ENCODE data around the gene IFT22. TPM values are rescaled to one million over a fixed set of nuclear protein-coding genes. Genes with fewer than 3 reads are reported as not detected.
"Not testable (repeated sequence)": the region's sequence is repeated elsewhere in the genome, so short reads cannot be mapped to it uniquely, and the experiment has no call there.

IFT22 gene
- total RNA-seq (2014; rRNA removed; shearing (Covaris generic)), result 29.6 and 33.8 TPM in 2 replicates

DNA sequence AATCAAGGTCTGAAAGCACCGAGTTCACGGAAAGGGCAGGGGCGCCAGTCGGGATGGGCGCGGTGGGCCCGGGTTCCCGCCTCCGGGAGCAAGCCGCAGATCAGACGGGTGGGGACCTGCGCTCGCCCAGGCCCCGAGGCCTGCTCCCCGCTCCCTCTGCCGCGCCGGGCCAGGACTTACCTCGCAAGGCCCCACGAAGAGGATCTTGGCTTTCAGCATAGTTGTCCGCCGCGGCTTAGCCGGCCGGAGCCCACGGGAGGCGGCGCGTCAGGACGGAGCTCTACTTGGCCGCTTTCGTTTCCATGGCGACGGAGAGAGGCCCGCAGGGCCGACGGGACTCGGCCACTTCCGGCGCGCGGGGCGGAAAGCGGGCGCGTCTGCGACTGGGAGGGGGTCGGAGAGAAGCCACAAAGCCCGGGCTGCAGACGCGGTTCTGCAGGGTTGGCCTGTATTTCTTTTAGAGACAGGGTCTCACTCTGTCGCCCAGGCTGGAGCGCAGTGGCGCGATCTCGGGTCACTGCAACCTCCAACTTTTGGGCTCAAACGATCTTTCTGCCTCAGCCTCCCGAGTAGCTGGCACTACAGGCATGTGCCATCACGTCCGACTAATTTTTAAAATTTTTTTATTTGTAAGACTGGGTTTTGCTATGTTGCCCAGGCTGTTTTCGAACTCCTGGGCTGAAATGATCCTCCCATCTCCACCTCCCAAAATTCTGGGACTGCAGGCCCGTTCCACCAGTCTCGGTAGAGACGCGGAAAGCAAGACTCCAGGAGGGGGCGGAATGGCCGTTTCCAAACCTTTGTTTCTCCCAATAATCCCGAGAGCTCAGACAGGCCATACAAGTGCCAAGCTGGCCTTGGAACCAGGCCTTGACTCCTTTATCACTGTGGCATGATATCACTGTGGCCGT is at the start of gene IFT22:
IFT22 (minus strand) TSS at position 322 of the 911 bp plus-strand sequence; CDS start at position 219, 103 bp downstream.
- H3K9me3 ChIP-seq (replicated peaks), result no peaks in the 10 kb centered on the region
- H3K4me1 ChIP-seq, result peaks cover 3% of the 10 kb centered on the region; the same call in 1 of the 2 replicates
- peak; percentile 94 to 95 for DNase-seq
- H3K4me3 ChIP-seq, result peak within 1 kb of the TSS; percentile 84
- H3K36me3 ChIP-seq, result no peaks in the 10 kb centered on the region
- H3K27ac ChIP-seq, result peak within 1 kb of the TSS; percentile 46
- H3K27me3 ChIP-seq, result no peaks in the 10 kb centered on the region

- DNase-seq, result no peak
- Histone ChIP-seq H3K4me3 (no peak overlapping the region), H3K27me3 (no peaks in the 10 kb centered on the region), H3K9me3 (replicated peaks) (0 out of 2 replicates have a peak, but pooled peaks cover 3% of the 10 kb centered on the region), H3K36me3 (no peaks in the 10 kb centered on the region), H3K4me1 (peaks cover 5% of the 10 kb centered on the region), H3K27ac (no peak overlapping the region)
These were observed 49.2 kb upstream of the IFT22 start for GRCh38 chr7:101370836-101371235.

GRCh38 chr7:101368422-101369165 is 47.0 kb upstream of the IFT22 start:
- H3K27ac ChIP-seq, result no peak overlapping the region
- no peak overlapping the region for H3K4me3 ChIP-seq
- no peaks in the 10 kb centered on the region; the same call in 1 of the 2 replicates for H3K4me1 ChIP-seq
- 0 out of 2 replicates have a peak, but pooled peaks cover 3% of the 10 kb centered on the region for H3K9me3 ChIP-seq (replicated peaks)
- no peak for DNase-seq
- H3K27me3 ChIP-seq, result no peaks in the 10 kb centered on the region
- H3K36me3 ChIP-seq, result no peaks in the 10 kb centered on the region

GRCh38 chr7:101367676-101368075 is 46.1 kb upstream of the IFT22 start:
- Histone ChIP-seq H3K4me3 (no peak overlapping the region), H3K36me3 (no peaks in the 10 kb centered on the region), H3K27me3 (no peaks in the 10 kb centered on the region), H3K27ac (no peak overlapping the region), H3K9me3 (replicated peaks) (0 out of 2 replicates have a peak, but pooled peaks cover 3% of the 10 kb centered on the region), H3K4me1 (no peaks in the 10 kb centered on the region; the same call in 1 of the 2 replicates)
- no peak for DNase-seq

DNA sequence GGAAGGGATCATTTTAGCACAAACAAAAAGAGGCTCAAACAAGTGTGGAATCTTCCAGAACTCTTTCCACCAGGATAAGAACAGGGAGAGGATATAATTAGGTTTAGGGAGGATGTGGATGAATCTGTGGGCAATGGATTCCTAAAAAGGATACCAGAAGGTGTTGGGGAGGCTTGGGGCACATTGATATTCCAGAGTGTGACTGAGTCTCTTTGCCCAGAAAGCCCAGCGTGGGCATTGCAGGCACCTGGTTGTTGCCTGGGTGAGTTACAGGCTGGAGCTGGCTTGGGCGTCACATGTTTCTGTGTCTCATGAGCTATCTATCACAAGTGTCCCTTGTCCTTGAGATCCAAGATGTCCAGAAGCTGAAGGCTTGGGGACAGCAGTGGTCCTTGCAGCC is 44.3 kb upstream of the IFT22 start:
- Histone ChIP-seq H3K4me1 (no peaks in the 10 kb centered on the region; the same call in 1 of the 2 replicates), H3K27me3 (no peaks in the 10 kb centered on the region), H3K27ac (no peak overlapping the region), H3K4me3 (no peak overlapping the region), H3K9me3 (replicated peaks) (0 out of 2 replicates have a peak, but pooled peaks cover 3% of the 10 kb centered on the region), H3K36me3 (no peaks in the 10 kb centered on the region)
- no peak for DNase-seq

DNA sequence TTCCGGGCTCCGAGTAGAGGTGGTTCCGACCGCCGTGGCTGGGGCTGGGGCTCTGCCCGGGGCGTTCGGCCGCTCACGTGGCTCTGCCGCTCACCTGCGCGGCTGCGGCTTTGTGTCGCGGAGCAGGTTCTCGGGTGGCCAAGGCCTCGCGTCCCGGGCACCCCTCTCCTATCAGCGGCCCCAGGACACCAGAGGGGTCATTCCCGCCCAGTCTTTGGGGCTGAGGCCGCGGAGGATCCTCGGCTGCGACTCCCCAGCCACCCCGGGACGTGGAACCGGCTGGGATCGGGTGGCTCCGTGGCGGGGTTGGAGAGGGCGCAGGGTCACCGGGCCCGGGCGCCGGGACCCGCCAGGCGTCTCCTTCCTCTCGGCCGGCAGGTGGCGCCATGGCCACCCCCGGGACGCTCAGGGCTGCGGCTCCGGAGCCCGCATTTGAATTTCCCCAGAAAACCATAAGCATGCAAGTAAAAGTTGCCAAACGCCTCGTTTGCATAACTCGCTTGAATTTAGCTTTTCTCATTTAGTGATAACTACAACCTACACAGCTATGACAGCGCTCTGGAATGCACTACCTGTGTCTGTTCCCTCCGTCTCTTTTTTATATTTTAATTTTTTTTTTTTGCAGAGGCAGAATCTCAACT is 42.2 kb upstream of the IFT22 start:
- Histone ChIP-seq H3K27ac (no peak overlapping the region), H3K9me3 (replicated peaks) (0 out of 2 replicates have a peak, but pooled peaks cover 3% of the 10 kb centered on the region), H3K4me1 (no peaks in the 10 kb centered on the region), H3K4me3 (peak overlapping the region; percentile 45), H3K27me3 (no peaks in the 10 kb centered on the region), H3K36me3 (no peaks in the 10 kb centered on the region)
- peak; percentile 49 to 76 for DNase-seq

DNA sequence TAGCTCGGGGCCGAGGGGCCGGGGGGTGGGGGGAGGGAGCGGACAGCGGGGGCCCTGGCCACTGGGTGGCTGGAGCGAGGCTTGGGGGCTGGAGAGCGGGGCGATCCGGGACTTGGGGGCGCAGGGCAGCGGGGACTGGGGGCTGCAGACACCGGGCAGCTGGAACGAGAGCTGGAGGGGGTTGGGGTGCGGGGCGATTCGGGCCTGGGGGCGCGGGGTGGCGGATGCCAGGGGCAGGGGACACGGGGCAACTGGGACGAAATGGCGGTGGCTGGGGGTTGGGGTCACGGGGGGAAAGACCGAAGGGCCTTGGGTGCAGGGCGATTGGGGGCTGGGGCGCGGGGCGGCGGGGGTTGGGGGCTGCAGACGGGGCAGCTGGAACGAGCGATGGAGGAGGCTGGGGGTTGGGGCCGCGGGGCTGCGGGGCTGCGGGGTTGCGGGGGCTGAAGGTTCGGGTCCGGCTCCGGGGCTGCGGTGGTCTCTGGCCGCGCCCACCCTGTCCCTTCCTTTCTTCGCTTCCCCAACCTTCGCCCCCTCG is 41.7 kb upstream of the IFT22 start:
- Histone ChIP-seq H3K27ac (no peak overlapping the region), H3K4me3 (peak overlapping the region; percentile 45)

GRCh38 chr7:101362334-101363195 is 41.0 kb upstream of the IFT22 start, which contains the start of gene COL26A1:
COL26A1 (plus strand) TSS chr7:101362875; CDS start chr7:101363033, 158 bp downstream.
- no peaks in the 10 kb centered on the region for H3K36me3 ChIP-seq
- no peak for DNase-seq
- peak within 1 kb of the TSS; percentile 45 for H3K4me3 ChIP-seq
- no peaks in the 10 kb centered on the region for H3K9me3 ChIP-seq (replicated peaks)
- H3K27ac ChIP-seq, result no peak within 1 kb of the TSS
- H3K27me3 ChIP-seq, result no peaks in the 10 kb centered on the region
- H3K4me1 ChIP-seq, result no peaks in the 10 kb centered on the region

More for the DNA sequence above, 41.7 kb upstream of the IFT22 start:
- Histone ChIP-seq H3K36me3 (no peaks in the 10 kb centered on the region), H3K4me1 (no peaks in the 10 kb centered on the region), H3K9me3 (replicated peaks) (0 out of 2 replicates have a peak, but pooled peaks cover 3% of the 10 kb centered on the region), H3K27me3 (no peaks in the 10 kb centered on the region)
- no peak for DNase-seq

DNA sequence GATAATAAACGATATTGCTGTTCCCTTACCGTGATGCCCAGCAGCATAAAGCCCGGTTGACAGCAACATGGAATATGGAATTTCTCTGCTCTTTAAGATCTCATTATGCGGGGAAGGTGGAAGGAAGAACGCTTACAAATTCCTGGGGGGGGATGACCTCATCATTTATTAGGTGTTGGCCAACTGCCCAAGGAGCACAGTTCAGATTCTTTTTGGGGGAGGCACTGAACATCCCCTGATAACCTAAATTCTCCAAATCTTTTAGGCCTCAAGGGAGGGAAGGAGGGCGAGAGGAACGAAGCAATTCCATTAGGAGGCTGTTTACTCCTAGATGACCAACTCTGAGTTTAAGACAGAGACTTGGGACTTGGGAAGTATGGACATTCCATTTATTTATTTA is 35.8 kb upstream of the IFT22 start:
- Histone ChIP-seq H3K4me3 (no peak overlapping the region), H3K27me3 (no peaks in the 10 kb centered on the region), H3K36me3 (no peaks in the 10 kb centered on the region), H3K9me3 (replicated peaks) (no peaks in the 10 kb centered on the region; the same call in 1 of the 2 replicates), H3K4me1 (no peaks in the 10 kb centered on the region), H3K27ac (no peak overlapping the region)
- no peak for DNase-seq

DNA sequence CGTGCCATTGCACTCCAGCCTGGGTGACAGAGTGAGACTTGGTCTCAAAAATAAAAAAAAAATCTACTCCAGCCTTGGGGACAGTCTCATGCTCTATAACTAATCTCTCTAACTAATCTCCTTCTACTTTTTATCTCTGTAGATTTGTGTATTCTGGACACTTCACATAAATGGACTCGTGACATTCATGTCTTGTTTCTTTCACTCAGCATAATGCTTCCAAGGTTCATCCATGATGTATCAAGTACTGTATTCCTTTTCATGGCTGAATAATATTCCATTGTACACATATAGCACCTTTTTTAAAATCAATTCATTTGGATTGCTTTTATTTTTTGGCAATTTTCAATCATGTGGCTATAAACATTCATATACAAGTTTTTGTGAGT is 31.3 kb upstream of the IFT22 start:
- no peak for DNase-seq
- Histone ChIP-seq H3K27me3 (no peaks in the 10 kb centered on the region), H3K4me3 (no peak overlapping the region), H3K36me3 (no peaks in the 10 kb centered on the region), H3K4me1 (no peaks in the 10 kb centered on the region), H3K9me3 (replicated peaks) (no peaks in the 10 kb centered on the region; the same call in 1 of the 2 replicates), H3K27ac (no peak overlapping the region)

GRCh38 chr7:101349300-101349699 is 27.7 kb upstream of the IFT22 start:
- DNase-seq; H3K9me3 ChIP-seq (replicated peaks); H3K4me3 ChIP-seq; H3K36me3 ChIP-seq; H3K27ac ChIP-seq; H3K27me3 ChIP-seq; H3K4me1 ChIP-seq: not testable (repeated sequence)

- DNase-seq; H3K27me3 ChIP-seq; H3K36me3 ChIP-seq; H3K4me3 ChIP-seq; H3K27ac ChIP-seq; H3K4me1 ChIP-seq; H3K9me3 ChIP-seq (replicated peaks): not testable (repeated sequence)
These were observed 26.9 kb upstream of the IFT22 start for GRCh38 chr7:101348456-101349067.

GRCh38 chr7:101347477-101347876 is 25.9 kb upstream of the IFT22 start:
- Histone ChIP-seq H3K4me3 (no peak overlapping the region), H3K4me1 (no peaks in the 10 kb centered on the region), H3K27ac (no peak overlapping the region), H3K9me3 (replicated peaks) (no peaks in the 10 kb centered on the region), H3K36me3 (no peaks in the 10 kb centered on the region), H3K27me3 (0 out of 2 replicates have a peak, but pooled peaks cover 2% of the 10 kb centered on the region)
- DNase-seq, result no peak

Data from SJCRH30 (cell line).